AG20443 (cell line): ENCODE results near the gene SH3PXD2A.
A peak's percentile ranks its signal among the peaks of the same experiment; 100 is the strongest.

Experiments used
- DNase-seq: peaks from one replicate; pipeline ENCODE4 v3.0.0; 2012; ENCODE audit warnings: low spot score, mixed read lengths

The SH3PXD2A gene

GRCh38 chr10:103581499-103581898 lies 273.9 kb downstream of the SH3PXD2A start:
- DNase-seq, result no peak

DNA sequence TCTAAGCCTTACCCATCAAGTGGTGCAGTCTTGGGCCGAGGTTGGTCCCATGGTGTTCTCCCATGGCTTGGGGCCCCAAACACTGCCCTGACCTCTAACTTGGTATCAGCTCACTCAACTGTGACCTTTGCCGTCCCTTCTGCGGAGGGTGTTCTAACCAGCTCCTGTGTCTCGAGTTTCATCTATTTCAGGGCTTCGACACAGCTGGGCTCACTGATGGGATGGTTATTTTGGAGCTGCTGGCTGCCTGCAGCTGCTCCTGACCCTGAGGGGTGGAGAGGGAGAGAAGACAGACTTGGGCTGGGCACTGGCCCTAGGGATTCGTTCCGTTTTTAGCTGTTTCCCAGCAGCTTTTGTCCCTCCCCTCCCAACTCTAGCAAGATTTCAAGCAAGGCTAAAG lies 274.9 kb downstream of the SH3PXD2A start:
- no peak for DNase-seq

DNA sequence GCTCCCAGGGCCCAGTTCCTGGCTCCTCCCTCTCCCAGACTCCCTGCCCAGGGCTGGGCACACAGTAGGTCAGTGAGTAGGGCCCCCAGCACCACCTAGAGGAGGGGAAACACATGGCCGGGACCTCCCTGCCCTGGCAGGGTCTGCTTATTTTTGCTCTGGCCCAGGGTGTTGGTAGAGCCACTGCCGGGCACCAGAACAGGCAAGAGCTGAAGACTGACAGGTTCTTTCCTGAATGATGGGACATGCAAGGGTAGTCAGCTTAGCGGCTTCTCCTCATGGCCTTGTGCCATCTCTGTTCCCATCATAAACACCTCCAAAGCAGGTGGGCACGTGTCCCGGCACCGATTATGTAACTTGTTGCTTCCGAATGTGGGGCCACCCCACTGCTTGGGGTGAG lies 275.4 kb downstream of the SH3PXD2A start:
- no peak for DNase-seq

DNA sequence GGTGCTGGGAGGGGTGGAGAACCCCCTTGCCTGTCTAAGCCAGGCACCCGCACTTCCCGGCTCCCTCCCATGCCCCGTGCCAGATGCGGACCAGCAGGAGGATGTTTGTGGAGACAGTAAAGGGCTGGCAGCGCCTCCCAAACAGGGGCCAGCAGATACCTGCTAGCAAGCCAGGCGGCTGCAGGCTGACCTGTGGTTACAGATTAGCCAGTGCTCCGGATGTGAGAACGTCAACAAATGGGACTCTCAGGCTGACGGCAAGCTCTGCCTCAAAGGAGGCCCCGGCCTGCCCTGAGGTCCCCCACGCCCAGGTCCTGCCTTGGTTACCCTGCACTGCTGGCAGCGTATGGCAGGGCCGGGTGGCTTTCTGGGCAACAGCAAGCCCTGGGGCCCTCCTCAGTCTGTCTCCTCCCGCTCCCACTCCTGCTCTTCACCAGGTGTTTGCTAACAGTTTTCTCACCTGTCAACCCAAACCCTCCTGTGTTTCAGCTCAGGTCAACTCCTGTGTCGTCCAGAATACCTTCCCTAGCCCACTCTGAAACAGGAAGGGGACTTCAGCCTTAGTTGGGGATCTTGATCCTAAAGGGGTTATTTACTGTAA lies 276.5 kb downstream of the SH3PXD2A start:
- no peak for DNase-seq

GRCh38 chr10:103576862-103577261 lies 278.5 kb downstream of the SH3PXD2A start:
- no peak for DNase-seq

- DNase-seq, result no peak
These were observed 279.3 kb downstream of the SH3PXD2A start for GRCh38 chr10:103576076-103576471.

- DNase-seq, result no peak
These were observed 279.8 kb downstream of the SH3PXD2A start for GRCh38 chr10:103575416-103576075.

- DNase-seq, result no peak
These were observed 281.0 kb downstream of the SH3PXD2A start for GRCh38 chr10:103574097-103575061.

GRCh38 chr10:103573205-103573487 lies 282.2 kb downstream of the SH3PXD2A start:
- no peak for DNase-seq

GRCh38 chr10:103572347-103573204 lies 282.8 kb downstream of the SH3PXD2A start:
- DNase-seq, result no peak

GRCh38 chr10:103571656-103571975 lies 283.8 kb downstream of the SH3PXD2A start:
- DNase-seq, result no peak

DNA sequence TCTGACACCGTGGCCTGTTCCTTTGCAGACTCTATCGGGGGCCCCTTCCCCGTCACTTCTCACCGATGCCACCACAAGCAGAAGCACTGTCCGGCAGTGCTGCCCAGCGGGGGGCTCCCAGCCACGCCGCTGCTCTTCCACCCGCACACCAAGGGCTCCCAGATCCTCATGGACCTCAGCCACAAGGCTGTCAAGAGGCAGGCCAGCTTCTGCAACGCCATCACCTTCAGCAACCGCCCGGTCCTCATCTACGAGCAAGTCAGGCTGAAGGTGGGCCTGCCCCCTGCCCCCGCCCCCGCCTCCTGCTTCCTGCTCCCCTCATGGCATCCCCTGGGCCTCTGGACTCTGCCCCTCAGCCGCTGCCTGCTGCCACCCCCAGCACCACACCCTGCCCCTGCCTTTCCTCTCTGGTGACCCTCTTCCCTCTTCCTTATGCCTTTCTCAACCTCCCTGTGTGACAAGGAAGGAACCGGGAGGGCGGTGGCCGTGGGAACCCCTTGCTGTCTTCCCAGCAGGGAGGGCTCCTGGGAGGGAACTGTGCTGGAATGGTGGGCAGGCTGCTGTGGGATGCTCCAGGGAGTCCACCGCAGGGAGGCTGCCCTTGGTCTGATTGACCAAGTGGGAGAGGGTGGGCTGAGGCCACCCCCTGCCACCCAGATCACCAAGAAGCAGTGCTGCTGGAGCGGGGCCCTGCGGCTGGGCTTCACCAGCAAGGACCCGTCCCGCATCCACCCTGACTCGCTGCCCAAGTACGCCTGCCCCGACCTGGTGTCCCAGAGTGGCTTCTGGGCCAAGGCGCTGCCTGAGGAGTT lies 284.3 kb downstream of the SH3PXD2A start:
- DNase-seq, result no peak

- peak; percentile 58 for DNase-seq
These were observed 285.5 kb downstream of the SH3PXD2A start for GRCh38 chr10:103569896-103570295.

DNA sequence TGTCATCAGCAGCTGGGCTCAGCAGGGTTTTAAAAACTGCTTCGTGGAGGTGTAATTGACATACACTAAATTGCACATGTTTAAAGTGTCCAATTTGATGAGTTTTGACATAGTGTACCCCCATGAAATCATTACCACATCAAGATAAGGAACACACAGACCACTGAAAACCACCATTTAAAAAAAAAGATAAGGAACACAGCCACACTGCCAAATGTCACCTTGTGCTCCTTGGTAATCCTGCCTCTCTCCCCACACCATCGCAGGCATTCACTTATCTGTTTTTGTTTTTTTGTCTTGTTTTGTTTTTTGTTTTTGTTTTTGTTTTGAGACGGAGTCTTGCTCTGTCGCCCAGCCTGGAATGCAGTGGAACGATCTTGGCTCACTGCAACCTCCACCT lies 286.9 kb downstream of the SH3PXD2A start:
- DNase-seq, result no peak

GRCh38 chr10:103566536-103566935 lies 288.8 kb downstream of the SH3PXD2A start:
- DNase-seq, result no peak

DNA sequence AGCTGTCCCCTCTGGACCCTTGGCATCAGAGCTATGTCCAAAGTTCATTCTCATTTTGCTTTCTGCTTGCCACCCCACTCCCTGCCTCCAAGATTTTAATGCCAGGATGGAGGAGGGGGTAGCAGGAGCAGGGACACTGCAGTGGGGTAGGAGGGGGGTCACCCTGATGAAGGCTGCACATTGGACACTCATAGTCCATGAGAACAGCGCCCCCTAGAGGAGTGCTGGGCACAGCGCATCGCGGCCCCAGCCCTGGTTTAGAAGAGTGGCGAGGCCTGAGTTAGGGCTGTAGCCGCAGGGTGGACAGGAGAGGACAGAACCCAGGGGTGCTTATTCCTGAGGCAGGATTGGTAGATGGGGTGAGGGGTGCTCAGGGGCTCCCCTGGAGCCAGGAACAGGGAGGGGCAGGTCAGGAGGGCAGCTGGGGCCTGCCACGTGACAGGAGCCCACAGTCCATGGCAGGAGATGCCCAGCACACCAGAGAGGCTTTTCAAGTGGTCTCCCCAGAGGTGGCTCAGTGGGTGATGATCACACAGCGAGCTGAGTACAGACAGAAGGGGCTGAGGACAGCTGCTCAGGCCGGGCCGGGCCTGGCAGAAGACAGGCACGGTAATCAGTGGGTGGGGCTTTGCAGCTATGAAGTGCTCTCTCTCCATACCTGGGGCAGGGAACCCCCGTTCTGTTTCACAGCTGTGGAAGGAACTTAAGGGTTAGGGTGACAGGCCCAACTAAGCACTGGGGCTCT lies 290.4 kb downstream of the SH3PXD2A start:
- DNase-seq, result peak; percentile 45

DNA sequence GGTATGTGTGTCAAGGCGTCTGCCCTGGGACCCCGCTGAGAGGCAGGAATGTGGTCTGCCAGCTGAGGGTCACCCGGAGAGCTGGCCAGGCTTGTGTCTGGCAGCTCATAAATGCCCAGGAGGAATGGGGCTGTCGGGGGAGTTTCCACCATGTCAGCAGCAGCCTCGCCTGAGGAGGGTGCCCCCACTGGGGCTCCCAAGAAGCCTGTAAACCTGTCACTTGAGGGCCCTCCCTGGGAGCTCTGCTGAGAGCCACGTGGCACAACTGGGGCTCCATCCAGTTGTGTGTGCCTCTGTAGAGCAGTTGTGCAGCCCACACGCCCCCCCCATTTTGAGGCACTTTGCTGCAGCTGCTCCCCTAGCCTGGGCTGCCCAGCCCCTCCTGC lies 291.3 kb downstream of the SH3PXD2A start:
- no peak for DNase-seq

DNA sequence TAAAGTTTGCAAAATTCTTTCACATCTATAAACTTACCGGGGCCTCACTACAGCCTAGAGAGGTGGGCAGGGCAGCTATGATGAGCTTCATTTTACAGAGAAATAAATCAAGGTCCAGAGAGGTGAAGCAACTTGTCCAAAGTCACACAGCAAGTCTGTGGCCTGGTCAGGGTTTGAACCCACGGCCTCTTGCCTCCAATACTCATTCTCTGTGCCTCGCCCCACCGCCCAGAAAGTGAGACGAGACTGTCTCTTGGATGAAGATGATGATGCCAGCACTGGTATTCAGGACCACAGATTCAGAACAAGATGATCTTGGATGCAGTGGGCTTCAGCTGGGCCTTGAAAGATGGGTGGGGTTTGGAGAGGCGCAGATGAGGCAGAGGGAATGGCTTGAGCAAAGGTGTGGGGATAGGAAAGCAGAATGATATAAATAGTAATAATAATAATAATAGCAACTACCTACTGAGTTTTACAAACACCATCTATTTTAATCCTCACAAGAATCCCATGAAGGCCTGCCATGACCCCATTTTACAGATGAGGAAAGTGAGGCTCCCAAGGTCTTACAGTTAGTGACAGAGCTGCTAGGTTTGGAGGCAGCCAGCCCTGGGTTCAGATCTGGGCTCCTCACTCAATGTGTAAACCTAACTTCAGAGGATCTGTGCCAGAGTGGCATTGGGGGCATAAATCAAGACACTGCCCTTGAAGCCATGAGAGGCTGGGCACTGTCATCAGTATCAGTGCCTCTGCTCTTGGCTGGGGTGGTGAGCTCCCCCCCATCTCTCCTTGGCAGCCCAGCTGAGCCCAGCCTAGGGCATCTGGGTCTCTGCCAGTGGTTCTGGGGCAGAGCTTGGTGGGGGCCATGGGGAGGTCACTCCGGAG lies 291.9 kb downstream of the SH3PXD2A start:
- no peak for DNase-seq

DNA sequence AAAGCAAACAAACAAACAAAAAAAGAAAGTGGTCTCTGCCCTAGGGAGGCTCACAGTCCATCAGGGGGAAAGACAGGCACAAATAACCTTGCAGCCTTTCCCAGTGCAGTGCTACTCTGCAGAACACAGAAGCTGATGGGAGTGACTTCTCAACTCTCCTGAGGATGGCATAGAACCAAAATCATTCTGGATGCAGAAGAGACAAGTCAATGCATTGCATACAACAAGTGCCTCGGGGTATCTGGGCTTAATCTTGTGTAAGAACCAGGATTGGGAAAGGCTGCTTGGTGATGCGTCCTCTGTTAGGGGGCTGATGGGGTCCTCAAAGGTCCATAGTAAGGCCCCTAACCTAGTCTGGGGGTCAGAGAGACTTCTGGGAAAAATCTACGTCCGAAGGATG lies 293.0 kb downstream of the SH3PXD2A start:
- no peak for DNase-seq

DNA sequence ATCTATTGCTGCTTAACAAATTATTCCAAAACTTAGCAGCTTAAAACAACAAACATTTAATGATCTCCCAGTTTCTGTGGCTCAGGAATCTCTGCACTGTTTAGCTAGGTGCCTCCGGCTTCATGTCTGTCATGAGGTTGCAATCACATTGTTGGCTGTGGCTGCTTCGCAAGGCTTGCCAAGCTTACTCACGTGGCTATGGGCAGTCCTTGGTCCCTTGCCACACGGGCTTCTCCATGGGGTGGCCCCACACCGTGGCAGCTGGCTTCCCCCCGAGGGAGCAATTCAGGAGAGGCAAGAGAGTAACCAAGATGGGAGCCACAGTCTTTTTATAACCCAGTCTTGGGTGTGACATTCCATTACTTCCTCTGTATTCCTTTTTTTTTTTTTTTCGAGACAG lies 294.5 kb downstream of the SH3PXD2A start:
- no peak for DNase-seq
